ENCODE results near the gene C9.
"Not testable (repeated sequence)": the region's sequence is repeated elsewhere in the genome, so short reads cannot be mapped to it uniquely, and the experiment has no call there.

Gene C9

DNA sequence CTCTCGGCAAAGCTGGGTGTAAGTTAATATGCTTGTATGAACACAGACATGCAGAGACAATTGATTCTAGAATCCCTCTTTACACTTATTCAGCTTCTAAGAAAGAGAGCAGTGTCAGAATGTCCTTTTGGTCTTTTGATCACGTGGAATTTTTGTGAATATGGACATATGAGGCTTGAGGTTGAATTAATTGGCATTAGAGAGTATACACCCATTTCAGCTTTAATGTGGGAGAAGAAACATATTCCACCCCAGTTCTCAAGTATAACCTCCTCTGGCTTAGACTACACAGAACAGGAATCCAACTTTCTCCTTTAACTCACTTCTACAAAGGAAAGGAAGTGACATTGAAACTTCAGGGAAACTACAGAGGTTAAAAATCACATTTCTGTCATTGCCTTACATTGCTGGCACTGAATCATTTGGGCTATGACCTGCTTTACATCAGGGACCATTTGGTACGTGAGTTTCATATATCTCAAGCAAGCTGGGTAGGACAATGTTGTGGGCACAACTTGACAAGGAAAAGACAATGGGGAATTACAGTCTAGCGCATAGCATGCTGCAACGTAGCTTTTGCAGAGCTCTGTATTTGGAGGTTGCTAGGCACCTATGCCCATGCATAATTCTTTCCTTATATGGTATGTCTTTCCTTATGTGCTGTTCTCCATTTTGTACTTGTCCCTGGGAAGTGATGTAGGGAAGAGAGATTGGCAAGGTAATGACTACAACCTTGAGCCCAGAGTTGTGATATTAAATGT is 41.0 kb upstream of the C9 start:
- no peak overlapping the region for H3K4me2 ChIP-seq (ENCODE audit: low read length)
- H3K36me3 ChIP-seq (ENCODE audit: control insufficient read depth, insufficient read depth, low read length) = no peaks in the 10 kb centered on the region
- H3K56ac ChIP-seq (ENCODE audit: low read length) = no peak overlapping the region
- H2BK5ac ChIP-seq (ENCODE audit: low read length) = no peak overlapping the region
- DNase-seq = peak; percentile 53
- H3K9ac ChIP-seq (ENCODE audit: low read length) = no peak overlapping the region
- H3K79me1 ChIP-seq (ENCODE audit: low read length) = no peaks in the 10 kb centered on the region
- no peak overlapping the region for H3K18ac ChIP-seq (ENCODE audit: low read length)
- H3K4ac ChIP-seq (ENCODE audit: low read depth, low read length) = no peak overlapping the region
- H2BK120ac ChIP-seq (ENCODE audit: low read depth, low read length) = no peak overlapping the region
- H3K4me3 ChIP-seq (ENCODE audit: low read length) = no peak overlapping the region
- no peaks in the 10 kb centered on the region for H3K27me3 ChIP-seq (ENCODE audit: insufficient read depth, low read length, poor library complexity)
- no peak overlapping the region for H4K8ac ChIP-seq (ENCODE audit: low read depth, low read length)
- H4K5ac ChIP-seq (ENCODE audit: low read length) = no peak overlapping the region
- no peak overlapping the region for H2AK5ac ChIP-seq (ENCODE audit: low read length)
- no peaks in the 10 kb centered on the region for H3K4me1 ChIP-seq (ENCODE audit: control insufficient read depth, low read depth, low read length)
- H3K27ac ChIP-seq (ENCODE audit: low read depth, low read length) = no peak overlapping the region
- H3K23ac ChIP-seq (ENCODE audit: low read length) = no peak overlapping the region
- H3K79me2 ChIP-seq (ENCODE audit: control insufficient read depth, insufficient read depth, low read length) = no peaks in the 10 kb centered on the region
- H2BK15ac ChIP-seq (replicated peaks; ENCODE audit: low read depth) = no peak overlapping the region
- no CpG with 5 or more reads among the region's 5 CpGs for WGBS (ENCODE audit: extremely low coverage, insufficient coverage, low lambda C conversion rate)

DNA sequence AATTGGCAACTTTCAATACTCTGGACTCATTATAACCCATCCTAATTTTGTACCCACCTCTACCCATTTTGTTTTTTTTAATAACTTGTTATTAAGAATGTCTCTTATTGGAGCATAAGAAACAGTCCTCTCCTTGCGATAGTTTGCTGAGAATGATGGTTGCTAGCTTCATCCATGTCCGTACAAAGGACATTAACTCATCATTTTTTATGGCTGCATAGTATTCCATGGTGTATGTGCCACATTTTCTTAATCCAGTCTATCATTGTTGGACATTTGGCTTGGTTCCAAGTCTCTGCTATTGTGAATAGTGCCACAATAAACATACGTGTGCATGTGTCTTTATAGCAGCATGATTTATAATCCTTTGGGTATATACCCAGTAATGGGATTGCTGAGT is 39.5 kb upstream of the C9 start:
- H4K5ac ChIP-seq (ENCODE audit: low read length); H3K36me3 ChIP-seq (ENCODE audit: control insufficient read depth, insufficient read depth, low read length); H2BK120ac ChIP-seq (ENCODE audit: low read depth, low read length): not testable (repeated sequence)

DNA sequence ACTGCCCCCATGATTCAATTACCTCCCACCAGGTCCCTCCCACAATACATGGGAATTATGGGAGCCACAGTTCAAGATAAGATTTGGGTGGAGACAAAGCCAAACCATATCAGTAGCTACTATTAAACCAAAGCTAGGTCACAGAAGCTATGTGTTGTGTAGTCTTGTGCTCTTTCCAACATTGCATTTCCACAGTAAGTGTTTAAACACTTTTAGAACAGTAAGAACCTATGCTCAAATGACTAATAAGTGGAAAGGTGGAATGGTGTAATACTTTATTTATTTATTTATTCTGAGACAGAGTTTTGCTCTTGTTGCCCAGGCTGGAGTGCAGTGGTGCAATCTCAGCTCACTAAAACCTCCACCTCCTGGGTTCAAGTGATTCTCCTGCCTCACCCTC is 37.8 kb upstream of the C9 start:
- H4K5ac ChIP-seq (ENCODE audit: low read length); DNase-seq: not testable (repeated sequence)

More for the DNA sequence above, 39.5 kb upstream of the C9 start:
- H2AK5ac ChIP-seq (ENCODE audit: low read length); H3K4me3 ChIP-seq (ENCODE audit: low read length); H3K9ac ChIP-seq (ENCODE audit: low read length); H3K79me1 ChIP-seq (ENCODE audit: low read length); H2BK5ac ChIP-seq (ENCODE audit: low read length); H3K27ac ChIP-seq (ENCODE audit: low read depth, low read length); H3K27me3 ChIP-seq (ENCODE audit: insufficient read depth, low read length, poor library complexity); DNase-seq; H3K56ac ChIP-seq (ENCODE audit: low read length); H3K4ac ChIP-seq (ENCODE audit: low read depth, low read length); H4K8ac ChIP-seq (ENCODE audit: low read depth, low read length); H3K4me1 ChIP-seq (ENCODE audit: control insufficient read depth, low read depth, low read length); H3K23ac ChIP-seq (ENCODE audit: low read length); H3K79me2 ChIP-seq (ENCODE audit: control insufficient read depth, insufficient read depth, low read length); H3K18ac ChIP-seq (ENCODE audit: low read length); H3K4me2 ChIP-seq (ENCODE audit: low read length); H2BK15ac ChIP-seq (replicated peaks; ENCODE audit: low read depth): not testable (repeated sequence)
- WGBS (ENCODE audit: extremely low coverage, insufficient coverage, low lambda C conversion rate) = no CpG with 5 or more reads among the region's 3 CpGs

DNA sequence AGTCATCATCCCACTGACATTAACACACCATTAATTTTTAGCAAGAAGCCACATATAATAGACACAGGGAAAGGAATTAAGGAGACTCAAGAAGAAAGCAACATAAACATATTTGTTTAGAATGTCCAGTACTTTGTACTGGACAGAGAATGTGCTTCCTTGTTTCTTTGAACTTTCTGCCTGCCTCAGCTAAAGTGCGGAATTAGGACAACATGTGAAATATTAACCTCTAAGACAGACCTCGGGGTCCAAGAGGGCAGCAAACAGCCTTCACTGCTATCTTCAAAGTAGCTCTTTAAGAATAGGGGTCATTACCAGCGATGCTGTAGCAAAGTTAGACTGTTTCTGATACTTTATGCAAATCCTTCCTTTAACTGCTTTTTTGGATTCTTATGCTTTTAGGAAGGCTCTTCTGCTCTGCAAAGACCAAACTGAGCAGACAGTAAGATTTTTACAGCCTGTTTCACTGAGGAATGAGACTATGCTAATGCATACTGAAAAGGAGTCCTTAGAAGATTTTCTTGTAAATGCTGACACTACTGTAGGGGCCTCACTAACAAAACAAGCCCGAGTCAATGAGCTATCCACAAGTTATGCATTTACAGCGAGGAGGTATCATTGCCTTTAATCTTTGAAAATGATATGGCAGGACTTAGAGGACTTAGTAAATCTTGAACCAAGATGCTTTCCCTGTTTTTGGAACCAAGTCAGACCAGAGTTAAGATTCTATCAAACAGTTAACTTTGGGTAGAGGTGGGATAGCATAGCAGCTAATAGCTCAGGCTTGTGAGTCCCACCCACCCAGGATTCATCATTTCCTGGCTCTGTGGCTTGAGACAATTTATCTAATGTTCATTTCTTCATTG is 36.7 kb upstream of the C9 start:
- no peak overlapping the region for H3K9ac ChIP-seq (ENCODE audit: low read length)
- no CpG with 5 or more reads among the region's 5 CpGs for WGBS (ENCODE audit: extremely low coverage, insufficient coverage, low lambda C conversion rate)
- H3K4me3 ChIP-seq (ENCODE audit: low read length) = no peak overlapping the region

More for the DNA sequence above, 37.8 kb upstream of the C9 start:
- H3K4me2 ChIP-seq (ENCODE audit: low read length); H3K4me3 ChIP-seq (ENCODE audit: low read length); H3K18ac ChIP-seq (ENCODE audit: low read length); H2BK120ac ChIP-seq (ENCODE audit: low read depth, low read length); H3K23ac ChIP-seq (ENCODE audit: low read length); H3K27me3 ChIP-seq (ENCODE audit: insufficient read depth, low read length, poor library complexity); H4K8ac ChIP-seq (ENCODE audit: low read depth, low read length); H3K4ac ChIP-seq (ENCODE audit: low read depth, low read length); H3K36me3 ChIP-seq (ENCODE audit: control insufficient read depth, insufficient read depth, low read length); H3K79me2 ChIP-seq (ENCODE audit: control insufficient read depth, insufficient read depth, low read length); H3K9ac ChIP-seq (ENCODE audit: low read length); H3K4me1 ChIP-seq (ENCODE audit: control insufficient read depth, low read depth, low read length); H3K79me1 ChIP-seq (ENCODE audit: low read length); H3K56ac ChIP-seq (ENCODE audit: low read length); H3K27ac ChIP-seq (ENCODE audit: low read depth, low read length); H2BK5ac ChIP-seq (ENCODE audit: low read length); H2AK5ac ChIP-seq (ENCODE audit: low read length); H2BK15ac ChIP-seq (replicated peaks; ENCODE audit: low read depth): not testable (repeated sequence)

DNA sequence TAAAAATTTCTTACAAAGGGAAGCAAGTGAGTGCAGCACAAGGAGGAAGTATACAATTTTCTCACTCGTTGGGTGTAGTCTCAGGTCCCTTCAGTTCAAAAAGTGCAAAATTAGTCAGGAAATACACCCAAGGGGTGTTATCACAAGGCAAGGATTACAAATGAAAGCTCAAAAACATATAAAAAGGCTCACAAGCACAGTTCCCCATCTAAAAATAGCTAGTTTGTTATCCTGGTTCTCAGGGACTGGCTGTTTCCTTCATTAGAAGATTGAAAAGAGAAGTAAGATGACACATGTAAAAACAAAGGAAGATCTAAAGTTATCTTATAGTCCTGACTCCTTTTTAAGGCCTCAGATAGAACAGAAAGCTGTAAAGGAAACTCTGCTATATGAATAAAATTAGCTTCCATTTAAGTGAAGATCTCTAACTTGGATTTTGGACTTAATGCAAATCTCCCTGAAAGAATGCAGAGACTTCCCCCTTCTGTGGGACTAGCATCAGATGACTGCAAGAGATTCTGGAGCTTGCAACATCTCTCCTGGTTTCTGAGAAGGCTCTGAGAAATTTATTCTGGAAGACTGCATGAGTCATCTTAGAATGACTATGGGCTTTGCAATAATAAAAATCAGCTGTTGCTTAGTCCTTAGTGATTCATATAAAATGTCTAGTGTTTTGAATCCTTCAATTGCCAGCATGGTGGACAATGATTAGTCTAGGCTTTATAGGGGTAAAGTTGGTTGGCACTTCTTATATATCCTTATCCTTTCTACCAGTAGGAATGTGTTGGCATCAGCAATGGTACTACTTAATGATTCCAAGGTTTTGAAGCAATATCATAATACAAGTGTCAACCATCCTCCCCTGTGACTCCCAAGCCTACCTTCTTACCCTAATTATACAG is 35.1 kb upstream of the C9 start:
- WGBS (ENCODE audit: extremely low coverage, insufficient coverage, low lambda C conversion rate) = no CpG with 5 or more reads among the region's 1 CpG
- H3K23ac ChIP-seq (ENCODE audit: low read length) = no peak overlapping the region
- no peaks in the 10 kb centered on the region for H3K27me3 ChIP-seq (ENCODE audit: insufficient read depth, low read length, poor library complexity)
- H3K4me3 ChIP-seq (ENCODE audit: low read length) = no peak overlapping the region
- peak overlapping the region; percentile 3 for H3K56ac ChIP-seq (ENCODE audit: low read length)
- peaks cover 2% of the 10 kb centered on the region for H3K4me1 ChIP-seq (ENCODE audit: control insufficient read depth, low read depth, low read length)
- peak overlapping the region; percentile 76 for H4K8ac ChIP-seq (ENCODE audit: low read depth, low read length)
- no peaks in the 10 kb centered on the region for H3K79me1 ChIP-seq (ENCODE audit: low read length)
- no peak overlapping the region for H3K9ac ChIP-seq (ENCODE audit: low read length)
- no peaks in the 10 kb centered on the region for H3K36me3 ChIP-seq (ENCODE audit: control insufficient read depth, insufficient read depth, low read length)
- H2AK5ac ChIP-seq (ENCODE audit: low read length) = no peak overlapping the region
- H3K4ac ChIP-seq (ENCODE audit: low read depth, low read length) = no peak overlapping the region
- H2BK15ac ChIP-seq (replicated peaks; ENCODE audit: low read depth) = no peak overlapping the region
- DNase-seq = peak; percentile 91
- H3K4me2 ChIP-seq (ENCODE audit: low read length) = no peak overlapping the region
- no peak overlapping the region for H2BK5ac ChIP-seq (ENCODE audit: low read length)
- no peak overlapping the region for H4K5ac ChIP-seq (ENCODE audit: low read length)
- peak overlapping the region; percentile 51 for H3K18ac ChIP-seq (ENCODE audit: low read length)
- H3K79me2 ChIP-seq (ENCODE audit: control insufficient read depth, insufficient read depth, low read length) = no peaks in the 10 kb centered on the region
- H3K27ac ChIP-seq (ENCODE audit: low read depth, low read length) = peak overlapping the region; percentile 66
- H2BK120ac ChIP-seq (ENCODE audit: low read depth, low read length) = no peak overlapping the region

More for the DNA sequence above, 36.7 kb upstream of the C9 start:
- no peaks in the 10 kb centered on the region for H3K36me3 ChIP-seq (ENCODE audit: control insufficient read depth, insufficient read depth, low read length)
- no peak overlapping the region for H4K5ac ChIP-seq (ENCODE audit: low read length)
- H3K23ac ChIP-seq (ENCODE audit: low read length) = no peak overlapping the region
- H3K27me3 ChIP-seq (ENCODE audit: insufficient read depth, low read length, poor library complexity) = no peaks in the 10 kb centered on the region
- no peak overlapping the region for H3K27ac ChIP-seq (ENCODE audit: low read depth, low read length)
- H3K79me1 ChIP-seq (ENCODE audit: low read length) = no peaks in the 10 kb centered on the region
- H2BK120ac ChIP-seq (ENCODE audit: low read depth, low read length) = no peak overlapping the region
- no peak overlapping the region for H3K4me2 ChIP-seq (ENCODE audit: low read length)
- H2BK15ac ChIP-seq (replicated peaks; ENCODE audit: low read depth) = no peak overlapping the region
- H3K4ac ChIP-seq (ENCODE audit: low read depth, low read length) = no peak overlapping the region
- DNase-seq = peak; percentile 31
- no peak overlapping the region for H4K8ac ChIP-seq (ENCODE audit: low read depth, low read length)
- no peak overlapping the region for H2AK5ac ChIP-seq (ENCODE audit: low read length)
- H2BK5ac ChIP-seq (ENCODE audit: low read length) = no peak overlapping the region
- no peak overlapping the region for H3K56ac ChIP-seq (ENCODE audit: low read length)
- H3K4me1 ChIP-seq (ENCODE audit: control insufficient read depth, low read depth, low read length) = peaks cover 2% of the 10 kb centered on the region
- H3K18ac ChIP-seq (ENCODE audit: low read length) = no peak overlapping the region
- H3K79me2 ChIP-seq (ENCODE audit: control insufficient read depth, insufficient read depth, low read length) = no peaks in the 10 kb centered on the region

Measured in mesendoderm (in vitro differentiated cells).